ENCODE results near the gene NSF. TPM values are rescaled to one million over a fixed set of nuclear protein-coding genes. Genes with fewer than 3 reads are reported as not detected.

The NSF gene
- total RNA-seq, 2 experiments from 2014 or later = 35.3 to 42.5 TPM

- Histone ChIP-seq H3K27ac (ENCODE audit: low read depth, low read length, poor library complexity, severe bottlenecking) (peak overlapping the region; percentile 15), H2AFZ (ENCODE audit: low read length) (no peak overlapping the region), H3K79me2 (ENCODE audit: insufficient read depth, low read depth, low read length) (no peaks in the 10 kb centered on the region), H3K36me3 (ENCODE audit: insufficient read depth, low read length) (peaks cover 12% of the 10 kb centered on the region), H3K4me1 (ENCODE audit: insufficient read depth, low read length, poor library complexity, severe bottlenecking) (peaks cover 65% of the 10 kb centered on the region), H4K20me1 (ENCODE audit: insufficient read depth, low read length) (no peaks in the 10 kb centered on the region), H3K4me2 (ENCODE audit: low read length) (peak overlapping the region; percentile 22), H3K4me3 (ENCODE audit: low read depth, low read length, poor library complexity, severe bottlenecking) (no peak overlapping the region), H3K9me3 (ENCODE audit: low read length) (no peaks in the 10 kb centered on the region), H3K9me2 (ENCODE audit: insufficient read depth, low read length) (no peaks in the 10 kb centered on the region)
- intact Hi-C loops (cut with micrococcal nuclease; ENCODE audit: unreplicated experiment) = no loop called here
- TF ChIP-seq CTCF (conservative IDR thresholded peaks at IDR 0.05; ENCODE audit: low read length) (no peak), EZH2phosphoT487 (IDR thresholded peaks at IDR 0.05; ENCODE audit: borderline replicate concordance, low read depth, low read length) (no peak)
- no peak for DNase-seq (ENCODE audit: low spot score)
- no TSS peak for BruUV-seq (replicated peaks)
- CTCF ChIA-PET (ENCODE audit: unreplicated experiment) = no interaction called here
- POLR2A ChIA-PET = no interaction called here
These were observed 132.3 kb downstream of the NSF start for GRCh38 chr17:46722662-46723285.

- Histone ChIP-seq H3K4me1 (ENCODE audit: insufficient read depth, low read length, poor library complexity, severe bottlenecking) (peaks cover 50% of the 10 kb centered on the region), H4K20me1 (ENCODE audit: insufficient read depth, low read length) (no peaks in the 10 kb centered on the region), H3K79me2 (ENCODE audit: insufficient read depth, low read depth, low read length) (no peaks in the 10 kb centered on the region), H3K9me2 (ENCODE audit: insufficient read depth, low read length) (no peaks in the 10 kb centered on the region), H3K4me3 (ENCODE audit: low read depth, low read length, poor library complexity, severe bottlenecking) (no peak overlapping the region), H3K4me2 (ENCODE audit: low read length) (0 out of 2 replicates have a peak overlapping the region, but pooled peaks have one; percentile 2), H3K27ac (ENCODE audit: low read depth, low read length, poor library complexity, severe bottlenecking) (peak overlapping the region; percentile 27), H3K36me3 (ENCODE audit: insufficient read depth, low read length) (peaks cover 34% of the 10 kb centered on the region), H2AFZ (ENCODE audit: low read length) (no peak overlapping the region), H3K9me3 (ENCODE audit: low read length) (no peaks in the 10 kb centered on the region)
- no TSS peak for BruUV-seq (replicated peaks)
- ChIA-PET POLR2A (interaction anchor here (0.5 to 1.9 kb wide), 3 partner anchors 9 to 19 kb away, joined by 5 read pairs; no protein-coding TSS in a partner anchor), CTCF (ENCODE audit: unreplicated experiment) (no interaction called here)
- intact Hi-C loops (cut with micrococcal nuclease; ENCODE audit: unreplicated experiment) = no loop called here
- no peak for TF ChIP-seq CTCF (conservative IDR thresholded peaks at IDR 0.05; ENCODE audit: low read length)
- no peak for TF ChIP-seq EZH2phosphoT487 (IDR thresholded peaks at IDR 0.05; ENCODE audit: borderline replicate concordance, low read depth, low read length)
- peak; percentile 60 for DNase-seq (ENCODE audit: low spot score)
These were observed 135.7 kb downstream of the NSF start for GRCh38 chr17:46726206-46726605.

- Histone ChIP-seq H3K79me2 (ENCODE audit: insufficient read depth, low read depth, low read length) (no peaks in the 10 kb centered on the region), H3K27ac (ENCODE audit: low read depth, low read length, poor library complexity, severe bottlenecking) (no peak overlapping the region), H3K9me2 (ENCODE audit: insufficient read depth, low read length) (no peaks in the 10 kb centered on the region), H3K4me1 (ENCODE audit: insufficient read depth, low read length, poor library complexity, severe bottlenecking) (peaks cover 47% of the 10 kb centered on the region), H3K36me3 (ENCODE audit: insufficient read depth, low read length) (peaks cover 37% of the 10 kb centered on the region), H3K9me3 (ENCODE audit: low read length) (no peaks in the 10 kb centered on the region), H4K20me1 (ENCODE audit: insufficient read depth, low read length) (no peaks in the 10 kb centered on the region), H3K4me2 (ENCODE audit: low read length) (no peak overlapping the region), H3K4me3 (ENCODE audit: low read depth, low read length, poor library complexity, severe bottlenecking) (no peak overlapping the region), H2AFZ (ENCODE audit: low read length) (no peak overlapping the region)
- ChIA-PET POLR2A (no interaction called here), CTCF (ENCODE audit: unreplicated experiment) (no interaction called here)
- intact Hi-C loops (cut with micrococcal nuclease; ENCODE audit: unreplicated experiment) = no loop called here
- DNase-seq (ENCODE audit: low spot score) = no peak
- no peak for TF ChIP-seq CTCF (conservative IDR thresholded peaks at IDR 0.05; ENCODE audit: low read length)
- TF ChIP-seq EZH2phosphoT487 (IDR thresholded peaks at IDR 0.05; ENCODE audit: borderline replicate concordance, low read depth, low read length) = no peak
- BruUV-seq (replicated peaks) = no TSS peak
These were observed 137.3 kb downstream of the NSF start for GRCh38 chr17:46727572-46728348.
